ENCODE measurements around the gene FJX1.
"Not testable (repeated sequence)": the region's sequence is repeated elsewhere in the genome, so short reads cannot be mapped to it uniquely, and the experiment has no call there.

The FJX1 gene

DNA sequence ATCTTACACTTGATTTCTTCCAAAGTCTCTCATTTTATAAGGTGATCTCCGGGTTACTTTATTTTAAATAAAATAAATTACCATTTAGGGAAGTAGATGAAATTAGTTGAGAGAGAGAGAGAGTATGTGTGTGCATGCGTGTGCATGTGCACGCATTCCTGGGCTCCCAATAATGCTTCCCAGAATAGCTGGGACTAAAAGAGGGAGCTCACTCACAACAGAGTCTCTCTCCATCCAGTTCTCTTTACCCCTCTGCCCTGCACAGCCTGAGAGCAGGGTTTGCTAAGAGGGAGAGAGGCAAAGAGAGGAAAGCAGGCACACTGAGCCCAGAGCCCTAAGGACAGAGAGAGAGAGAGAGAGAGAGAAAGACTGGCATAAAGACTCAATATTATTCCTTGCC lies 33.0 kb downstream of the FJX1 start:
- Histone ChIP-seq H3K79me1 (replicated peaks; ENCODE audit: low read length, poor library complexity, severe bottlenecking) (no peaks in the 10 kb centered on the region), H3K9ac (ENCODE audit: low read length) (no peak overlapping the region), H2BK12ac (ENCODE audit: low read length in 2 of 2) (no peak overlapping the region), H2BK5ac (ENCODE audit: low read depth, low read length, poor library complexity, severe bottlenecking) (no peak overlapping the region), H2AFZ (ENCODE audit: low read depth, low read length) (no peak overlapping the region), H3K27me3 (ENCODE audit: control insufficient read depth in 1 of 2, insufficient read depth in 1 of 2, low read length in 2 of 2) (no peaks in the 10 kb centered on the region), H3K23ac (ENCODE audit: low read length in 2 of 2) (no peak overlapping the region), H3K4me3 (ENCODE audit: insufficient read depth in 1 of 2, low read depth in 1 of 2, low read length in 2 of 2) (no peak overlapping the region), H4K91ac (ENCODE audit: low read length) (no peak overlapping the region), H2BK120ac (ENCODE audit: low read depth, low read length) (no peak overlapping the region), H3K14ac (ENCODE audit: low read length in 2 of 2) (no peak overlapping the region), H3K4me2 (ENCODE audit: low read length, poor library complexity, severe bottlenecking) (no peak overlapping the region), H3K4ac (ENCODE audit: low read depth in 1 of 2, low read length in 2 of 2) (no peak overlapping the region), H4K8ac (ENCODE audit: low read length) (no peak overlapping the region), H2BK15ac (ENCODE audit: low read depth, poor library complexity, severe bottlenecking) (no peak overlapping the region), H3K18ac (ENCODE audit: low read depth in 1 of 2, low read length in 2 of 2) (no peak overlapping the region), H3K36me3 (ENCODE audit: control insufficient read depth in 1 of 2, insufficient read depth in 2 of 2, low read depth in 1 of 2, low read length in 2 of 2) (no peaks in the 10 kb centered on the region), H3K27ac (ENCODE audit: low read length, poor library complexity, severe bottlenecking) (no peak overlapping the region), H3K4me1 (ENCODE audit: control insufficient read depth, insufficient read depth, low read depth, low read length) (no peaks in the 10 kb centered on the region), H3K9me3 (ENCODE audit: control insufficient read depth, low read length) (no peaks in the 10 kb centered on the region), H2AK5ac (ENCODE audit: low read length, severe bottlenecking) (no peak overlapping the region)
- DNase-seq: no peak
- WGBS: no CpG with 5 or more reads among the region's 3 CpGs

DNA sequence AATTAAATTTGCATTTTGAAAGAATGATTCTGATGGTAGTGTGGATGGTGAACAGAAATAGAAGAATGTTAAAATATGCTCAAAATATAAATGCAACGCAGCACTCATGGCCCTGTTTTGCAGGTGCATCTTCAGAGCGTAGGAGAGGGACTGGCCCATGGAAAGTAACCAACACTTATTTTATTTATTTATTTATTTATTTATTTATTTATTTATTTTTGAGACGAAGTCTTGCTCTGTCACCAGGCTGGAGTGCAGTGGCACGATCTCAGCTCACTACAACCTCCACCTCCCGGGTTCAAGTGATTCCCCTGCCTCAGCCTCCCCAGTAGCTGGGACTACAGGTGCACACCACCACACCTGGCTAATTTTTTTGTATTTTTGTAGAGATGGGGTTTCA lies 34.5 kb downstream of the FJX1 start:
- no CpG with 5 or more reads among the region's 5 CpGs for WGBS
- not testable (repeated sequence) for H3K27ac ChIP-seq (ENCODE audit: low read length, poor library complexity, severe bottlenecking); H4K8ac ChIP-seq (ENCODE audit: low read length); H2AK5ac ChIP-seq (ENCODE audit: low read length, severe bottlenecking); H3K36me3 ChIP-seq (ENCODE audit: control insufficient read depth in 1 of 2, insufficient read depth in 2 of 2, low read depth in 1 of 2, low read length in 2 of 2); H3K23ac ChIP-seq (ENCODE audit: low read length in 2 of 2); H3K9ac ChIP-seq (ENCODE audit: low read length); H3K27me3 ChIP-seq (ENCODE audit: control insufficient read depth in 1 of 2, insufficient read depth in 1 of 2, low read length in 2 of 2); H2BK5ac ChIP-seq (ENCODE audit: low read depth, low read length, poor library complexity, severe bottlenecking); H3K18ac ChIP-seq (ENCODE audit: low read depth in 1 of 2, low read length in 2 of 2); H3K4me3 ChIP-seq (ENCODE audit: insufficient read depth in 1 of 2, low read depth in 1 of 2, low read length in 2 of 2); H3K4ac ChIP-seq (ENCODE audit: low read depth in 1 of 2, low read length in 2 of 2); H3K4me2 ChIP-seq (ENCODE audit: low read length, poor library complexity, severe bottlenecking); DNase-seq; H2BK12ac ChIP-seq (ENCODE audit: low read length in 2 of 2); H3K4me1 ChIP-seq (ENCODE audit: control insufficient read depth, insufficient read depth, low read depth, low read length); H4K91ac ChIP-seq (ENCODE audit: low read length); H3K14ac ChIP-seq (ENCODE audit: low read length in 2 of 2); H2BK15ac ChIP-seq (ENCODE audit: low read depth, poor library complexity, severe bottlenecking); H2BK120ac ChIP-seq (ENCODE audit: low read depth, low read length); H3K79me1 ChIP-seq (replicated peaks; ENCODE audit: low read length, poor library complexity, severe bottlenecking); H3K9me3 ChIP-seq (ENCODE audit: control insufficient read depth, low read length); H2AFZ ChIP-seq (ENCODE audit: low read depth, low read length)

DNA sequence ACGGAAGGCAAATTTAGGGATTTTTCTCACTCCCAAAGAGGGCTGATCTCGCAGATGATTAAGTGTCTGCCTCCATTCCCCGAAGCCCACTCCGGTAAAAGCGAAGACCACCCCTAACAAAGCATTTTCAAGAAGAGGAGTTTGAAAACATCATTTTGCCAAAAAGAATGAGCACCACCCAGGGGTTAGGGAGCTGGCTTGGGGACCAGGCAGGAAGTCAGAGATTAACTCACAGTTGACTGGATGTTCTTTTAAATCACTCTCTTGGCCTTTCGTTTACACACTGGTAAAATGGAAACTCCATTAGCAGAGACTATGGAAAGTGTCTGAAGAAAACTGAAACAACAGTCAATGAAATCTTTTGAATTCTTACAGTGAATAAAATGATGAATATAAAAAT lies 36.5 kb downstream of the FJX1 start:
- no peak overlapping the region for H3K23ac ChIP-seq (ENCODE audit: low read length in 2 of 2)
- H4K8ac ChIP-seq (ENCODE audit: low read length): no peak overlapping the region
- H2AFZ ChIP-seq (ENCODE audit: low read depth, low read length): peak overlapping the region; percentile 42
- H4K91ac ChIP-seq (ENCODE audit: low read length): no peak overlapping the region
- H2AK5ac ChIP-seq (ENCODE audit: low read length, severe bottlenecking): no peak overlapping the region
- no peaks in the 10 kb centered on the region for H3K4me1 ChIP-seq (ENCODE audit: control insufficient read depth, insufficient read depth, low read depth, low read length)
- H3K9me3 ChIP-seq (ENCODE audit: control insufficient read depth, low read length): no peaks in the 10 kb centered on the region
- no peak overlapping the region for H3K4ac ChIP-seq (ENCODE audit: low read depth in 1 of 2, low read length in 2 of 2)
- DNase-seq: no peak
- no peaks in the 10 kb centered on the region for H3K79me1 ChIP-seq (replicated peaks; ENCODE audit: low read length, poor library complexity, severe bottlenecking)
- H3K4me3 ChIP-seq (ENCODE audit: insufficient read depth in 1 of 2, low read depth in 1 of 2, low read length in 2 of 2): no peak overlapping the region
- H3K27ac ChIP-seq (ENCODE audit: low read length, poor library complexity, severe bottlenecking): no peak overlapping the region
- 70% methylated on average over 5 of the region's 6 CpGs for WGBS
- no peak overlapping the region for H3K14ac ChIP-seq (ENCODE audit: low read length in 2 of 2)
- no peak overlapping the region for H2BK12ac ChIP-seq (ENCODE audit: low read length in 2 of 2)
- H3K36me3 ChIP-seq (ENCODE audit: control insufficient read depth in 1 of 2, insufficient read depth in 2 of 2, low read depth in 1 of 2, low read length in 2 of 2): no peaks in the 10 kb centered on the region
- no peak overlapping the region for H2BK120ac ChIP-seq (ENCODE audit: low read depth, low read length)
- H3K4me2 ChIP-seq (ENCODE audit: low read length, poor library complexity, severe bottlenecking): no peak overlapping the region
- no peak overlapping the region for H2BK15ac ChIP-seq (ENCODE audit: low read depth, poor library complexity, severe bottlenecking)
- H3K18ac ChIP-seq (ENCODE audit: low read depth in 1 of 2, low read length in 2 of 2): peak overlapping the region in 1 of 2 experiments; percentile 24
- no peaks in the 10 kb centered on the region for H3K27me3 ChIP-seq (ENCODE audit: control insufficient read depth in 1 of 2, insufficient read depth in 1 of 2, low read length in 2 of 2)
- H2BK5ac ChIP-seq (ENCODE audit: low read depth, low read length, poor library complexity, severe bottlenecking): no peak overlapping the region
- peak overlapping the region; percentile 18 for H3K9ac ChIP-seq (ENCODE audit: low read length)

DNA sequence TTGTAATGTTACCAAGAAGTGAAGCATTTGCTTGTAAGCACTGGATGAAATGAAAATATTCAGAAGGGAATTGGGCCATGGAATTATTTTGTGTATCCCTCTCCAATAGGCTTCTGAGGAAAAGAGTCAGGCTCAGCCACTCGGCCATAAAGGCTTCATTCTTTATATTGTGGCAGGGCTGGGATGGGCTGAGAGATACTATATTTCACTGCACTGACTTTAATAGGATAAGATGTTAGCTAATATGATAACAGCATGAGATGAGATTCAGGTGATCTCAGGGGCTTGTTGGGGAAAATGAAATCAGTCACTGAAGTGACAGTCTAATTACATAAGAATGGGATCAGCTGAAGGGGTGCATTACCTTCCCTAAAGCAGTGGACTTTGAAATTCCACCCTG lies 37.0 kb downstream of the FJX1 start:
- Histone ChIP-seq H3K4ac (ENCODE audit: low read depth in 1 of 2, low read length in 2 of 2) (no peak overlapping the region), H3K4me1 (ENCODE audit: control insufficient read depth, insufficient read depth, low read depth, low read length) (no peaks in the 10 kb centered on the region), H3K36me3 (ENCODE audit: control insufficient read depth in 1 of 2, insufficient read depth in 2 of 2, low read depth in 1 of 2, low read length in 2 of 2) (no peaks in the 10 kb centered on the region), H2BK120ac (ENCODE audit: low read depth, low read length) (no peak overlapping the region), H3K23ac (ENCODE audit: low read length in 2 of 2) (no peak overlapping the region), H2BK15ac (ENCODE audit: low read depth, poor library complexity, severe bottlenecking) (no peak overlapping the region), H3K4me2 (ENCODE audit: low read length, poor library complexity, severe bottlenecking) (no peak overlapping the region), H3K79me1 (replicated peaks; ENCODE audit: low read length, poor library complexity, severe bottlenecking) (no peaks in the 10 kb centered on the region), H2AK5ac (ENCODE audit: low read length, severe bottlenecking) (no peak overlapping the region), H2AFZ (ENCODE audit: low read depth, low read length) (no peak overlapping the region), H3K27ac (ENCODE audit: low read length, poor library complexity, severe bottlenecking) (no peak overlapping the region), H2BK5ac (ENCODE audit: low read depth, low read length, poor library complexity, severe bottlenecking) (no peak overlapping the region), H2BK12ac (ENCODE audit: low read length in 2 of 2) (no peak overlapping the region), H3K27me3 (ENCODE audit: control insufficient read depth in 1 of 2, insufficient read depth in 1 of 2, low read length in 2 of 2) (no peaks in the 10 kb centered on the region), H3K14ac (ENCODE audit: low read length in 2 of 2) (no peak overlapping the region), H3K4me3 (ENCODE audit: insufficient read depth in 1 of 2, low read depth in 1 of 2, low read length in 2 of 2) (no peak overlapping the region), H4K8ac (ENCODE audit: low read length) (no peak overlapping the region), H3K9ac (ENCODE audit: low read length) (no peak overlapping the region), H3K18ac (ENCODE audit: low read depth in 1 of 2, low read length in 2 of 2) (no peak overlapping the region), H3K9me3 (ENCODE audit: control insufficient read depth, low read length) (no peaks in the 10 kb centered on the region), H4K91ac (ENCODE audit: low read length) (no peak overlapping the region)
- WGBS: 61% methylated on average over 1 of the region's 1 CpG
- no peak for DNase-seq
